HG02943 (cell line): ENCODE results near the gene POMGNT2.
"Not testable (repeated sequence)": the region's sequence is repeated elsewhere in the genome, so short reads cannot be mapped to it uniquely, and the experiment has no call there.

ENCODE experiments used
- ATAC-seq: cut with Tn5 transposase; IDR thresholded peaks from one replicate; pipeline ENCODE4 v1.9.1; 2021; ENCODE audit warnings: mild to moderate bottlenecking, low read depth, moderate library complexity; ENCODE audit not compliant: unreplicated experiment

POMGNT2 gene

GRCh38 chr3:43048470-43048869 lies 57.4 kb downstream of the POMGNT2 start:
- ATAC-seq, result no peak

- no peak for ATAC-seq
Observed at GRCh38 chr3:43046583-43046982, 59.3 kb downstream of the POMGNT2 start.

GRCh38 chr3:43045079-43045478 lies 60.8 kb downstream of the POMGNT2 start:
- not testable (repeated sequence) for ATAC-seq

GRCh38 chr3:43043793-43044192 lies 62.1 kb downstream of the POMGNT2 start:
- no peak for ATAC-seq

GRCh38 chr3:43043071-43043766 lies 62.7 kb downstream of the POMGNT2 start:
- ATAC-seq, result no peak

- ATAC-seq, result no peak
Observed at GRCh38 chr3:43041517-43041916, 64.4 kb downstream of the POMGNT2 start.

GRCh38 chr3:43038010-43038409 lies 67.9 kb downstream of the POMGNT2 start:
- ATAC-seq, result no peak

GRCh38 chr3:43036621-43037423 lies 69.1 kb downstream of the POMGNT2 start:
- ATAC-seq, result no peak

- ATAC-seq, result no peak
Observed at GRCh38 chr3:43035801-43036365, 70.0 kb downstream of the POMGNT2 start.

GRCh38 chr3:43034911-43035310 lies 71.0 kb downstream of the POMGNT2 start:
- no peak for ATAC-seq

GRCh38 chr3:43034200-43034599 lies 71.7 kb downstream of the POMGNT2 start:
- ATAC-seq, result no peak

GRCh38 chr3:43032646-43033628 lies 72.9 kb downstream of the POMGNT2 start:
- ATAC-seq, result no peak

- ATAC-seq, result no peak
Observed at GRCh38 chr3:43031889-43032545, 73.9 kb downstream of the POMGNT2 start.

GRCh38 chr3:43031485-43031884 lies 74.4 kb downstream of the POMGNT2 start:
- ATAC-seq, result no peak

GRCh38 chr3:43030162-43030935 lies 75.5 kb downstream of the POMGNT2 start:
- no peak for ATAC-seq
